ENCODE results near the gene DPCD.

DNA sequence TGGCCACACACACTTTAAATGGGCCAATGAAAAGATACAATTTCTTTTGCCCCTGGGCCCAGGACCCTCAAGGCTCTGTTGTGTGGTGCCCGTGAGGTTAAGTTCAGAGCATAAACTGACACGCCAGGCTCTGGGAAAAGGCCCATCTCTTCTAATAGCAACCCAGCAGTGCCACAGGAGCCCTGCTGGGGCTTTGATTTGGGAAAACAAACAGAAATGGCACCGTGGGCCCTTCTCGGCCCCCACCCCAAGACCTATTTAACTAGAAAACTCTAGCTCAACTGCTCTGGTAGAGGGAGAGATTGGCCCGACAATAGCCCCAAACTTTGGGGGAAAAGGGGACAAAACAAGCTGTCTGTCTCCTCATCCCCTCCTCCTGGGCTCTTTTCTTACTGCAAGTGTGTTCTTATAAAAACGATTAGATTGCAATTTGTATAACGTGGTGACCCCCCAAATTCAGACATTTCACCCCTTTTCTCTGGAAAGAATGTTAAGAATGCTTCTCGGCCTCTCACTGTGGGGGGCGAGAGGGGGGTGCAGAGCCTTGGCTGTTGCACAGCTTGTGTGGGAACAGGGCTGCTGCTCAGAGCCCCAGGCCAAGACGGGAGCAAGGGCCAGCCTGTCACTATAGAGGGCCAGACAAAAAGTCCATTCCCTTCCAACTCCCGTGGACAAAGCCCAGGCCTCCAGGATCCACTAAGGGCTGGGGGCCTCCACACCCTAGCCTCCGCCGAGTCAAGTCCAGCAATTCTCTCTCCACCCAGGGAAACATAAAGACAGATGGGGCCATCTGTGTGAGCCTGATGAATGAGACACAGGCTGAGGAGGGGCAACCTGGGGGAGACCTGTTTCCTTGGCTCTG, 26.8 kb downstream of the DPCD start:
- TF ChIP-seq CTCF (IDR thresholded peaks at IDR 0.05 in 2 of 3, conservative IDR thresholded peaks at IDR 0.05 in 1 of 3; ENCODE audit: control insufficient read depth in 2 of 3, extremely low read depth in 1 of 3, insufficient read depth in 1 of 3, low read depth in 3 of 3, low read length in 3 of 3): no peak
- TF ChIP-seq SUPT20H (IDR thresholded peaks at IDR 0.05; ENCODE audit: borderline replicate concordance, control insufficient read depth, low read depth, low read length): no peak
- no peak for TF ChIP-seq SP1 (IDR thresholded peaks at IDR 0.05; ENCODE audit: low read depth, low read length)
- TF ChIP-seq, protein P1, sequence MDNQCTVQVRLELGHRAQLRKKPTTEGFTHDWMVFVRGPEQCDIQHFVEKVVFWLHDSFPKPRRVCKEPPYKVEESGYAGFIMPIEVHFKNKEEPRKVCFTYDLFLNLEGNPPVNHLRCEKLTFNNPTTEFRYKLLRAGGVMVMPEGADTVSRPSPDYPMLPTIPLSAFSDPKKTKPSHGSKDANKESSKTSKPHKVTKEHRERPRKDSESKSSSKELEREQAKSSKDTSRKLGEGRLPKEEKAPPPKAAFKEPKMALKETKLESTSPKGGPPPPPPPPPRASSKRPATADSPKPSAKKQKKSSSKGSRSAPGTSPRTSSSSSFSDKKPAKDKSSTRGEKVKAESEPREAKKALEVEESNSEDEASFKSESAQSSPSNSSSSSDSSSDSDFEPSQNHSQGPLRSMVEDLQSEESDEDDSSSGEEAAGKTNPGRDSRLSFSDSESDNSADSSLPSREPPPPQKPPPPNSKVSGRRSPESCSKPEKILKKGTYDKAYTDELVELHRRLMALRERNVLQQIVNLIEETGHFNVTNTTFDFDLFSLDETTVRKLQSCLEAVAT (IDR thresholded peaks at IDR 0.05): no peak
- TF ChIP-seq TCF12 (IDR thresholded peaks at IDR 0.05; ENCODE audit: low read depth, low read length): no peak
- no peak for TF ChIP-seq ZZZ3 (IDR thresholded peaks at IDR 0.05; ENCODE audit: control insufficient read depth, insufficient read length, low read depth)

All from GM12878 (cell line).